GM12874 (cell line): Measurements from ENCODE around the gene DLX2.

Experiments used
- CTCF ChIP-seq: IDR thresholded peaks from 2 replicates; pipeline ENCODE4 v1.5.1; 2011; ENCODE audit warnings: low read depth, mild to moderate bottlenecking, control low read depth, low read length, moderate library complexity; ENCODE audit not compliant: insufficient read depth

Gene DLX2

DNA sequence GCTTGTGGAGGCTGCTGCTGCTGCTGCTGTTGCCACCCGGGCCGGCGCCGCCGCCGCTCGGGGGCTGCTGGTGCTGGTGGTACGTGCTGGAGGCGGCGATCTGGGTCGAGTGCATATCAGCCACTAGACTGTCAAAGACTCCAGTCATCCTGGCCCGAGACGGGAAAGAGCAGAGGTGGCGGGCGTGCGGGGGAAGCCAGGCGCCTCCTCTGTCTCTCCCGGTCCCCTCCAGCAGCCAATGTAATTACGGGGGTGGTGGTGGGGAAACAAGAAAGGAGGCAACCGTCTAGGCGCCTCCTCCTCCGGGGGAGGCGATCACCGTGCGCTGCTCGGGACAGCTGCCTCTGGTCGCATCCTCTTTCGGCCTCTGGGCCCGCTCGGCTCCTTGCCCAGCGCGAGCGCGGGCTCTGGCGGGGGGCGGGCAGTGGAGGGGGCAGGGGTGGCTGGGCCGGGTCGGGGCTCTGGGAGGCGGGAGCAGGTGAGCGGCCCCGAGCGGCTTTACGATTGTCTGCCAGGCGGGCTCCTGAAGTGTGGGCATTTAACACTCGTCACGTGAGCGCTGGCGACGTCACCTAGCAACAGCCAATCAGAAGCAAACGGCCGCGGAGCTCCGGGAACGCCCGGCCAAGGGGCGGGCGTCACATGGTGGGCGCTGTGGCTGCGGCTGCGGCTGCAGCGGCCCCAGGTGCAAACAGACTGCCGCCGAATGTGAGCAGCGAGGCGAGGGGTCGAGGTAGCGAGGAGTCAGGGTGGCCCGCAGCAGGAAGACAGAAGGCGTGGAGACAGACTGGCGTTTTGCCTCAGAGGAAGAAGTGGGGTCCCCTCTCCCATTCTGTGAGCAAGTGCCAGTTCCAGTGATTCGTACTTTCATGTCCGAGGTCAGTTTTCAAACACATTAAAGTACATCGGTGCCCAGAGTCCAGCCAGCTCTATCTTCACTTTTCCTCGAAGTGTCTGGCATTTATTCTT is at the start of gene DLX2:
Gene DLX2 (minus strand): TSS at position 510 of the 969 bp plus-strand sequence. CDS start 362 bp downstream, at position 148.
- TF ChIP-seq CTCF: no peak

DNA sequence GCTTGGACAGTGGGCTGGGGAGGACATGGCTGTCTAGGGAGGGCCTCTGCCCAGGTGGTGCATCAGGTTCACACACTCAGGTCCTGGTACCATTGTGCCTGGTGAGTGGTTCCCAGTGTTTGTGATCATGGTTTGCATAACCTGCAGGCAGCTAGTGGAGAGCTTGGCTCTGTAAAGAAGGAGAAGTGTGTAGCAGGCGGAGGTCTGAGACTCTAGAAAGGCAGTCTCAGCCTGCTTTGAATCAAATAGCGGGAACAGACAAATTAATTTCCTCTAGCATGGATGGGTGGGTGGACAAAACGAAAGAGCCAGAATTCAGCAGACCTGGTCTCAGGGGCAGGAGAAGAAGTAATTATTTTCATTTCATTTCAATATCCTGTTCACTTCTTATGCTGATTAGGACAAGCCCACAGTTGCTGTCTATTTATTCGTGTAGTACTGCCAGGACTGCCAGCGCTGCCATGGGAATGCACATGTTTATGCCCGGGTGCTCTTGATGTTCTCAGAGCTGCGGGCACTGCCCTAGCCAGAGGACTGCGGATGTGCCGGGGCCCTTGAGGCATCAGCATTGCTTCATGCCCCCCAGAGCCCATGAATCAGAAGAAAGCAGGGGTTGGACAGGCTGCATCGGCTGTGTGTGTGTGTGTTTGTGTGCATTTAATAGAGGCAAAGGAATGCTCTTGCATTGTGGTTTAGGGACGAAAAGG is 45.4 kb upstream of the DLX2 start:
- TF ChIP-seq CTCF: no peak

DNA sequence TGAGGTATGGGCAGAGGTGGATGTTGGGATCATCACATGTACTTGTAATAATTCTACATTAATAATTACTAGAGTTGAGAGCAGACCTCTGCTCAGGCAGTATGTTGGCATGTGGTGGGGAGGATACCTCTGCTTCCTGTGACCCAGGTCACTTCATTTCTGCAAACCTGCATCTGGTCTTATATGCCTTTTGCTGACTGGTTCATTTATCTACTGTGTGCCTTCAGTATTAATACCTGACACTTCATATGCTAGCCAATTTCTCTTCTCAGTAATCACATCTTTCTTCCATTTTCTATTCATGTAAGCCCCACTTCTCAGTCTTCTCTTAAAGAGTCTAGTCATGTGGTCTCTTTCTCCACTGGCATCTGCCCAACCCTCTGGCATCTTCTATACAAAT is 41.1 kb upstream of the DLX2 start:
- TF ChIP-seq CTCF: no peak

GRCh38 chr2:172137943-172138342 is 35.2 kb upstream of the DLX2 start:
- TF ChIP-seq CTCF: no peak

DNA sequence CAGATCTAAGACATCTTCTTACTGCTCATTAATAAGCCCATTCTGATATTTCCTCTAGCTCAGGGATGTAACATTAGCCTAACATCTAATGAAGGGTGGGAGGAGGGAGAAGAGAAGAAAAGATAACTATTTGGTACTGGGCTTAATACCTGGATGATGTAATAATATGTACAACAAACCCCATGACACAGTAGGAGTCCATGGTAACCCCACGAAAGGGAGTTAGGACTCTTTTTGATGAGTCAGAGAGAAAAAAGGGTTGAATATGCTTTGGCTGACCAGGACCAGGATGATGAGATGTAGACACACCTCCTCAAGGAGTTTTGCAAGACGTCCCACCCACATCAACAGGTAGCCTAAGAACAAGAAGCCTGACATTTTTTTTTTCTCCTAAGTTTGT is 34.4 kb upstream of the DLX2 start:
- TF ChIP-seq CTCF: no peak

- TF ChIP-seq CTCF: no peak
These were observed 32.7 kb upstream of the DLX2 start for GRCh38 chr2:172135446-172135845.

DNA sequence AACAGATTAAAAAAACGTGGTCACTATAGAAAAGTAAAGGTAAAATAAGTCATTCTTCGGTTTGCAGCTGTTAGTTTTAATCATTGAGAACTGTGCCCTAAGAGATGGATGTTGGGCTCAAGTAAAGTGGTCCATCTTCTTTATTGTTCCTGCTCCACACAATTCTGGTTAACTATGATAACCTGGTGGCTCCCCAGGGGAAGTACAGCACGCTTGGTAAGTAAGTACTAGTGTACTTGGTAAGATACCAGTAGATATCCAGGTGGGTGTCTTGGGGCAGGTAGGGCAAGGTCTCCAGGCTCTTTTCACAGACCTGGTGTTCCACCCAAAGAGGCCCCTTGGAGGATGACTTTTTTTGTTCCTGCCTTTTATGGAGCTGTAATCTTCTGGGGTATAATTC is 31.6 kb upstream of the DLX2 start:
- no peak for TF ChIP-seq CTCF
